ENCODE measurements around the gene DCC.

DNA sequence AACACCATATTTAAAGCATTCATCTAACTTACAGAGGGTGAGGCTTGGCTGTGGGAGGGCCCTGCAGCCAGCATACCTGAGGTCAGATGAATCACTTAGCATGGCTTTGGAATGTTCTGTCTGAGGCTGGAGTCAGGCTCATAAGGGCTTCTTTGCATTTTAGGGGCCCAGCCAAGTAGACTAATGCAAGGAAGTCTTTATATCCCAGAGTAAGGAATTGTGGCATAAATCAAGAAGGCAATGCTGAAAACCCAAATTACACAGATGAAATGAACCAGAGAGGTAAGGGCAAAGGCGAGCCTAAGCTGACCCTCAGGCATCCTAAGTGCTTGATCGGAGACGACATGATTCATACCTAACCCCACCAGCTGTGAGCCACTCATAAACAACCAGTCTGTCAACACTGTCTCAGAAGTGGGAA lies 383.6 kb downstream of the DCC start:
- TF ChIP-seq, protein P1, sequence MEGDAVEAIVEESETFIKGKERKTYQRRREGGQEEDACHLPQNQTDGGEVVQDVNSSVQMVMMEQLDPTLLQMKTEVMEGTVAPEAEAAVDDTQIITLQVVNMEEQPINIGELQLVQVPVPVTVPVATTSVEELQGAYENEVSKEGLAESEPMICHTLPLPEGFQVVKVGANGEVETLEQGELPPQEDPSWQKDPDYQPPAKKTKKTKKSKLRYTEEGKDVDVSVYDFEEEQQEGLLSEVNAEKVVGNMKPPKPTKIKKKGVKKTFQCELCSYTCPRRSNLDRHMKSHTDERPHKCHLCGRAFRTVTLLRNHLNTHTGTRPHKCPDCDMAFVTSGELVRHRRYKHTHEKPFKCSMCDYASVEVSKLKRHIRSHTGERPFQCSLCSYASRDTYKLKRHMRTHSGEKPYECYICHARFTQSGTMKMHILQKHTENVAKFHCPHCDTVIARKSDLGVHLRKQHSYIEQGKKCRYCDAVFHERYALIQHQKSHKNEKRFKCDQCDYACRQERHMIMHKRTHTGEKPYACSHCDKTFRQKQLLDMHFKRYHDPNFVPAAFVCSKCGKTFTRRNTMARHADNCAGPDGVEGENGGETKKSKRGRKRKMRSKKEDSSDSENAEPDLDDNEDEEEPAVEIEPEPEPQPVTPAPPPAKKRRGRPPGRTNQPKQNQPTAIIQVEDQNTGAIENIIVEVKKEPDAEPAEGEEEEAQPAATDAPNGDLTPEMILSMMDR (IDR thresholded peaks at IDR 0.05): no peak
- no peak for TF ChIP-seq POLR2A (IDR thresholded peaks at IDR 0.05)

All from body of pancreas (tissue), 4 donors.